Sigmoid colon (tissue), 4 donors: ENCODE measurements around the gene L3MBTL1.

Source experiments
- EP300 ChIP-seq, 4 donors: sonication (generic); formaldehyde crosslinking; IDR thresholded peaks; one replicate each; pipeline ENCODE4 v1.6.1; 2017; ENCODE audit warnings: antibody characterized with exemption in 4 of 4
- POLR2A ChIP-seq, 2 donors: fragments of 450-650 bp; IDR thresholded peaks; one replicate each; pipeline ENCODE4 v1.6.1; 2016; ENCODE audit warnings: antibody characterized with exemption in 2 of 2, mild to moderate bottlenecking in 2 of 2, moderate library complexity in 2 of 2
- POLR2AphosphoS5 ChIP-seq, 4 donors: sonication (generic); formaldehyde crosslinking; IDR thresholded peaks; one replicate each; pipeline ENCODE4 v1.6.1; 2017; ENCODE audit warnings: antibody characterized with exemption in 4 of 4
- TF ChIP-seq, protein P1 (sequence below), 4 experiments: fragments of 450-650 bp in 3 of 4; fragments of 200-600 bp in 1 of 4; IDR thresholded peaks; one replicate each; pipeline ENCODE4 v1.5.1; 2016 to 2019; ENCODE audit warnings: antibody characterized with exemption in 4 of 4, mild to moderate bottlenecking in 3 of 4, moderate library complexity in 2 of 4

DNA sequence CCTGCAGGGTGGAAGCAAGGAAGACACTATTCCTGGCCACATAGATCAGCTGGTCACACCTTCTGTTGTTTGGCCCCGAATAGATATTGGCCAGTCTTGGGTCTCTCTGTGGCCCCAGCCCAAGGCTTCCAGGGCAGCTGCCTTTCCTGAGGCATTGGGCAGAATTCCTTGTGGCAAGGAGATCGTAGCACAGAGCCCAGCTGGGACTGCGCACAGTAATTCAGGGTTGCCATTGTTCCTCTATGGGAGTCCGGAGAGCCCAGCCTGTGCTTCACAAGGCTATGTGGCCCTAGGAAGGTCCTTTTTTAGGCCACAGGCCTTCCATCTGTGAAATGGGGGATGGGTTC lies 58.2 kb downstream of the L3MBTL1 start:
- TF ChIP-seq POLR2AphosphoS5 (IDR thresholded peaks at IDR 0.05), result no peak
- no peak for TF ChIP-seq EP300 (IDR thresholded peaks at IDR 0.05)
- TF ChIP-seq, protein P1, sequence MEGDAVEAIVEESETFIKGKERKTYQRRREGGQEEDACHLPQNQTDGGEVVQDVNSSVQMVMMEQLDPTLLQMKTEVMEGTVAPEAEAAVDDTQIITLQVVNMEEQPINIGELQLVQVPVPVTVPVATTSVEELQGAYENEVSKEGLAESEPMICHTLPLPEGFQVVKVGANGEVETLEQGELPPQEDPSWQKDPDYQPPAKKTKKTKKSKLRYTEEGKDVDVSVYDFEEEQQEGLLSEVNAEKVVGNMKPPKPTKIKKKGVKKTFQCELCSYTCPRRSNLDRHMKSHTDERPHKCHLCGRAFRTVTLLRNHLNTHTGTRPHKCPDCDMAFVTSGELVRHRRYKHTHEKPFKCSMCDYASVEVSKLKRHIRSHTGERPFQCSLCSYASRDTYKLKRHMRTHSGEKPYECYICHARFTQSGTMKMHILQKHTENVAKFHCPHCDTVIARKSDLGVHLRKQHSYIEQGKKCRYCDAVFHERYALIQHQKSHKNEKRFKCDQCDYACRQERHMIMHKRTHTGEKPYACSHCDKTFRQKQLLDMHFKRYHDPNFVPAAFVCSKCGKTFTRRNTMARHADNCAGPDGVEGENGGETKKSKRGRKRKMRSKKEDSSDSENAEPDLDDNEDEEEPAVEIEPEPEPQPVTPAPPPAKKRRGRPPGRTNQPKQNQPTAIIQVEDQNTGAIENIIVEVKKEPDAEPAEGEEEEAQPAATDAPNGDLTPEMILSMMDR (IDR thresholded peaks at IDR 0.05), result no peak
- TF ChIP-seq POLR2A (IDR thresholded peaks at IDR 0.05), result no peak
